GM21381 (cell line): ENCODE results near the gene POLR3E.

ENCODE experiments used
- ATAC-seq: cut with Tn5 transposase; IDR thresholded peaks from one replicate; pipeline ENCODE4 v1.9.1; 2021; ENCODE audit warnings: mild to moderate bottlenecking, moderate library complexity; ENCODE audit not compliant: unreplicated experiment

POLR3E gene

DNA sequence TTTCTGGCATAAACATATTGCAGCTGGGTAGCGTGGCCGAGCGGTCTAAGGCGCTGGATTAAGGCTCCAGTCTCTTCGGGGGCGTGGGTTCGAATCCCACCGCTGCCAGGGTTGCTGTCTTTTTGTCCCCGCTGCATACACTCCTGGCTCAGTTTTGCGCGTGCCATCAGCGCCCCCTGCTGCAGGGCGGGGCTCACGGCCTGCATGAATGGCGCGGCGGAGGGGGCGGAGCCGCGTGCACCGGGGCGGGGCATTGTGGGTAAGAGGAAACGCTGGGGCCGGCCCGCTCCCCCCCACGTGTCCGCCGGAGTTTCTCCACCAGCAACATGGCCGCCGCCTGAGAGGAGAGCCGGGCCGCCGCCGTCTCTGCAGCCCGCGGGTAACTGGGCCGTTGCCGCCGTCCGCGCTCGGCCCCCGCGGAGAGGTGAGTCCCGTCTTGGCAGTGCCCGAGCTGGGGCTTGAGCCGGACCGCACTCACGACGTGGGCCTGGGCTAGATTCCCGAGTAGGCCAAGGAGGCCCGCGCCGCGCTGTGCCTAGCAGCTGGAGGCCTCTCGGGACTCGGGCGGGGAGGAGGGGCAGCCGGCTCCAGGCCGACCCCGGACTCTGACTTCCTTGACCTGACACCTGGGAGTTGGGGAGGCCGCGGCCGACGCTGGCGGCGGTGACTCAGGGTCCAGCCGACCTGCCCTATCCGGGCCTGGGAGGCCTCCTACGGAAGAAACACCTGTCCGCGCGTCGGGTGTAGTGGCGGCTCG lies at the start of gene POLR3E:
POLR3E (plus strand) TSS at position 296 of the 757 bp plus-strand sequence. CDS start 5,560 bp downstream, outside the sequence.
- peak; percentile 79 for ATAC-seq

GRCh38 chr16:22250522-22250921 lies 46.7 kb upstream of the POLR3E start:
- no peak for ATAC-seq

DNA sequence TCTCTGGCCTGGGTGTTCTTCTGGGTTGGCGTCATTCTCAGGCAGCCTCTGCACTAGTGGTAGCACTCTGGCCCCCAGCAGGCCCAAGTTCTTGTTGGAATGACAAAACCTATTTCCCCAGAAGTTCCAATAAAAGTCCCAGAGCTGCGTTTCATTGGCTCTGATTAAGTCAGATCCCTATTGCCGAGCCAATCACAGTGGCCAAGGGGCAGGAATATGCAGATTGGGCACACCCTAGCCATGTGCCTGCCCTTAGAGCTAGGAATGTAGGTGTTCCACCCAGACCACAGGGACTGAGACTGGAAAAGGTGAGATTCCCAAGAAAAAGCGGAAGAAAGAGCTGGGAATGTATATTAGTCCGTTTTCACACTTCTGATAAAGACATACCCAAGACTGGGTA lies 44.9 kb upstream of the POLR3E start:
- no peak for ATAC-seq

DNA sequence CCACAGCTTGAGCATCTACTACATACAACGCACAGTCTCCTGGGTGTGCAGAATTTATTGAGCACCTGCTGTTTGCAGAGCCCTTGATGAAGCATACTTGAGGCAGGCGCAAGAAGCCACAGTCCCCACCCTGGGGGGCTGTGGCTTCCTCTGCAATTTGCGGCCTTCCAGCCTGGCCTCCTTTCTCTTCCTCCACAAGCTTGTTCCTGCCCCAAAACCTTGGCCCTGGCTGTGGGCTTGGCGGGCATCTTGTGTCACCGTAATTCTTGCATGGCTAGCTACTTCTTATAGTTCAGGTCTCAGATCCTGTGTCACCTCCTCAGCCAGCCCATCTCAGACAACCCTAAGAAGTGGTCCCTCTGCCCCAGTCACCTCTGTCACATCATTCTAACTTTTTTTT lies 43.9 kb upstream of the POLR3E start:
- no peak for ATAC-seq

DNA sequence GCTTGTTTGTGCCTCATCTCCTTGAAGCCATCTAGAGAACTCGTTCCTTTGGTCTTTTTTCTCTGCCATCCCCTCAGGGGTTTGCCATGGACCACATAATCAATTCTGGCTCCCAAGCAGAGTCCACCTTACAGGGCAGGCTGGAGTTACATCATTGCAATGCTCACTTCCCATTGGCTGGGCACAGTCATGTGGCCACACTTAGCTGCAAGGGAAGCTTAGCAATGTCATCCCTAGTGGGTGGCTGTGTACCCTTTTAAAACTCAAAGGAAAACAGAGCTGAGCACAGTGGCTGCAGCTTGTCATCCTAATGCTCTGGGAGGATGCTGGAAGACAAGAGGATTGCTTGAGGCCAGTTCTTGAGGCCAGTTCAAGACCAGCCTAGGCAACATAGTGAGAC lies 41.9 kb upstream of the POLR3E start:
- no peak for ATAC-seq

- no peak for ATAC-seq
These were observed 39.8 kb upstream of the POLR3E start for GRCh38 chr16:22257440-22257839.

DNA sequence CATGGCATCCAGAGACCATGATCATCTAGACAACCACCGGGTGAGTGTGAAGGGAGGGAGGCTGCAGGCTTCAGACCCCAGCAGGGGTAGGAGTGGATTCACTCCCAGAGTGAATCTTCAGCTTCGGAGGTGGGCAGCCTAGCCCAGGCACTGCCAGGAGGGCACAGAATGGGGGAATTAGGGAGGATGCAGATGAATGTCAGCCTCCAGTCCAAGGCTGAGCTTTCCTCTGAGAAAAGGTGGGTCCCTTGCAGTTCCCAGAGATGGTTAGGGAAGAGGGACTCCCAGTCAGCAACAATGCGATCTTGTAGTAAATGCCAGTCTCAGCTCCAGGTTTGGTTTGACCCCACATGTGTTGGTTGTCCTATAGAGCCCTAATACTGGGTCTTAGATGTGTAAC lies 36.7 kb upstream of the POLR3E start:
- ATAC-seq, result no peak

DNA sequence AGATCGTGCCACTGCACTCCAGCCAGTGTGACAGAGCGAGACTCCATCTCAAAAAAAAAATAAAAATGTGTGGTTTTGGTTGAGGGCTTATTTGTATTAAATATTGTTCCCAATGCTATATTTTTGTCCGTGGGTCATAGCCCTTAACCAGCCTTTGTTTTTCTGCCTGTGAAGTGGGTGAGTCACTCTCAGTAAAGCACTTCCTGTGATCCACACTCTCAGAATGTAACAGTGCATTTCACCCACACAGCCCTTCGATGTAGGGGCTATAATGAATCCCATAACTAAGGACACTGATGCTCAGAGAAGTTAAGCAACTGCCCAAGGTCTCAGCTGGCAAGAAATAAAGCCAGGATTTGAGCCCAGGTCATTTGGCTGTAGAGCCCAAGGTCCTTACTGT lies 34.7 kb upstream of the POLR3E start:
- no peak for ATAC-seq

GRCh38 chr16:22264786-22265185 lies 32.4 kb upstream of the POLR3E start:
- no peak for ATAC-seq

DNA sequence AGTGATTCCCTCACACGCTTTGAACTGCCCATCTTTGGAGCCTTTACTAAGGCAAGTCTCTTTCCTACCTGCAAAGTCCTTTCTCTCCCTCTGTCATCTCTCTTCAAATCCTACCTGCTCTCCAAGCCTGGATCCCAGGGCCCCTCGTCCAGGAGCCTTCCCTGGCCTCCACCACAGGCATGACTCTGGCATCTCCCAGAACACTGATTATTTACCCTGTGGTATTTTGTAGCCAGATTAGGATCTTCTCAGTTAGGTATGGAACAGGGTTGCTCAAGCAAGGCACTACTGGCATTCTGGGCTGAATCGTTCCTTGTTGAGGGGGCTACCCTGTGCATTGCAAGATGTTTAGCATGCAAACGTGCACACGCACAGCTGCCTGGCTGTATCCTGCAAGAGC lies 31.9 kb upstream of the POLR3E start:
- ATAC-seq, result no peak

DNA sequence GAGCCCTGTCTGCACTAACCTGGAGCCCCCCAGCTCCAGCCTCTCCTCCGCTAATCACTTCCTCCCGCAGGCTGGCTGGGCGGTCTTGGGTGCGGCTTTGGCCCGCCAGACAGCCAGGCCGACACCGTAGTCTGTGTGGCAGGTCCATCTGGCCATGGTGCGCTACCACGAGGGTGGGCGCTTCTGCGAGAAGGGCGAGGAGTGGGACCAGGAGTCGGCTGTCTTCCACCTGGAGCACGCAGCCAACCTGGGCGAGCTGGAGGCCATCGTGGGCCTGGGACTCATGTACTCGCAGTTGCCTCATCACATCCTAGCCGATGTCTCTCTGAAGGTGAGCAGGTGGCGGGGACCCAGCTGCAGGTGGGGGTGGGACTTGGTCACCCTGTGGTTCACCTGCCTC lies 30.7 kb upstream of the POLR3E start:
- ATAC-seq, result no peak

- ATAC-seq, result no peak
These were observed 29.4 kb upstream of the POLR3E start for GRCh38 chr16:22267764-22268163.

- no peak for ATAC-seq
These were observed 26.7 kb upstream of the POLR3E start for GRCh38 chr16:22270525-22270924.

GRCh38 chr16:22272870-22273650 lies 24.1 kb upstream of the POLR3E start:
- no peak for ATAC-seq

DNA sequence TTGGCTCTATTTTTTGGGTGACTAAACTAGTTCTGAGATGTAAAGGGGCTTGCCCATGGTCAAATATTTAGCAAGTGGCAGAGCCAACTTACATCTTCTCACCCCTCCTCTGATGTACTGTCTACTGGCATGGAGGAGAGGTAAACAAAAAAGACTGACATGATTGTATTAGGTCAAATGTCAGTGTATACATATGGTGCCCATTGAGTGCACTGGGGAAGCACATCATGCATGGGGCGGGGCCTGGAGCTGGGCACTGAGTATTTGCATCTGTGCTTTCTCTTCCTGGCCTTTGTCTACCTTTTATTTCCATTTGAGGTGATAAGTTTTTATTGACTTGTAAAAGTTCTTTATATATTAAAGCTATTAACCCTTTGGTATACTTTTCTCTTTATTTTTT lies 22.3 kb upstream of the POLR3E start:
- no peak for ATAC-seq

- no peak for ATAC-seq
These were observed 18.6 kb upstream of the POLR3E start for GRCh38 chr16:22278441-22279230.

- no peak for ATAC-seq
These were observed 14.8 kb upstream of the POLR3E start for GRCh38 chr16:22282254-22282892.

DNA sequence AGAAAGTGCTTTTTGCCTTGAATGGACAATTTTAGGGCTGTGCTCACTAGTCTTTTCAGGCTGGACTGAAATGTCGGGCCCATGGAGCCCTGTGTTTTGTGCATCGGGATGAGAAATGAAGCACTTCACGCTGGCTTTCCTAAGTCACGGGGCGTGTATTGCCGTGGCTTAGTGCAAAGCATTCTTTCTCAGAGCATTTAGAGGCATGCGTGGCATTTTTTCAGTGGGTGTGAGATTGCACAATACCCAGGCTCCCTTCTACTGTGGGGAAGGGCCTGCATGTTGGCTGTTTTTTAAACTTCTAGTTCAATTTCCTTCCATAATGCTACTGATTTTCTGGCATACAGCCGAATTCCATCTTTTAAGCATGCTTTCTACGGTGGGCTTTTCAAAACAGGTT lies 12.6 kb upstream of the POLR3E start:
- no peak for ATAC-seq

DNA sequence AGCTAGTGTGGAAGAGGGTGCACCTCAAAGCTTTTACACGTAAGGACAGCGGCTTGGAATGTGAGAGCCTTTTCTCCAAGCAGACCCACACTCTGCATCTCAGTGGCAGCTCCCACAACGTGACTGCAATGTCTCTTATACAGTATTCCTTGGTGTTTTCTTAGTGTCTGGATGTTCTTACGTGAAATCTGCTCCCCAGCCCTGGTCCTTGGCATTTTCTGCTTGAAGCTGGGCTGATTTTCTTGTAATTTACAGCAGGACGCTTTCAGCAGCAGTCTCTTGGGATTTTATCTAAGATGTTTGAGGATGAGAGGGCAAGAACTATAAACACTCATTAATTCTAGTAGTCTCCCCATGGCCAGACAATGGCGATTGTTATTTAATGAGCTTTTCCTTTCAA lies 12.1 kb upstream of the POLR3E start:
- no peak for ATAC-seq

DNA sequence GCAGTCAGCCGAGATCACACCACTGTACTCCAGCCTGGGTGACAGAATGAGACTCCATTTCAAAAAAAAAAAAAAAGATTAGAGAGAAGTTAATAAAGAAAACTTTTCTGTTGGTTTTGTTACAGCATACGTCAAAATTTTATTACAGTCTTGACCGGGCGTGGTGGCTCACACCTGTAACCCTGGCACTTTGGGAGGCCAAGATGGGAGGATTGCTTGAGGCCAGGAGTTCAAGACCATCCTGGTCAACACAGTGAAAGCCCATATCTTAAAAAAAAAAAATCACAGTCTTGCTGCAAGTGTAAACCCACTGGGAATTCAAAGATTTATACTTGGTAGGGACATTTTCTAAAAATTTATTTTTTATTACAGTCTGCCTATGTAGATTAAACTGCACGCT lies 6.2 kb upstream of the POLR3E start:
- ATAC-seq, result no peak

DNA sequence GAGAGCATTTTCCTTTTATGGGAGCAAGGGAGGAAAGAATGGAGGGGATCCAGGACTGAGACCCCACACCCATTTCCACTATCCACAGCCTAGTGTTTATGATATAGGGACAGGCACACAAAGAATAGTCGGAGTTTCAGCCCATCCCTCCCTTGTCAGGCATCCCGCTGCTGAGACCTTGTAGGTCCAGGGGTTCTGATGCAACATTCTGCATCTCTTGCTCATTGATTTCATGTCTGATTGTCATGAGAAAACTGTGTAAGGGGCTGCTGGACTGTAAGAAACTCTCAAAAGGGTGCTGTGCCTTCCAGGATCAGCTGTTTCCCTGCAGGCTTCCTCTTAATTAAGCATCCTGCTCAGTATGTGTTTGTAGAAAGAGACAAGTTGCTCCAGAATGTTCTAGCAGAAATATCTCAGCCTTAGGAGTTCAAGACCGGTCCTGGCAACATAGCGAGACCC lies 5.3 kb upstream of the POLR3E start:
- no peak for ATAC-seq
